ENCODE measurements around the gene BICD2. TPM values are rescaled to one million over a fixed set of nuclear protein-coding genes. Genes with fewer than 3 reads are reported as not detected.

The BICD2 gene
- total RNA-seq, 4 donors from 2014 or later: 28.3 to 54.0 (median 44.2) TPM

Other genes with a start within 250 kb of the BICD2 start
- 10 to 100 TPM; 45.6 to 80.6 (median 54.1) TPM for gene ECM2, start 228.8 kb downstream of the BICD2 start, total RNA-seq
- 10 to 100 TPM in 3 of 4 donors, 1 to 10 TPM in 1; 10.0 to 26.2 (median 12.5) TPM for gene IPPK, start 94.7 kb downstream of the BICD2 start, total RNA-seq
- 10 to 100 TPM in 2 of 4 donors, 1 to 10 TPM in 2; 8.3 to 19.4 (median 11.5) TPM for gene ZNF484, start 113.2 kb upstream of the BICD2 start, total RNA-seq
- gene FGD3, start 182.7 kb upstream of the BICD2 start, total RNA-seq: 10 to 100 TPM in 2 of 4 donors, 1 to 10 TPM in 2; 5.4 to 26.5 (median 8.9) TPM